Renal cortex interstitium (tissue), 11 donors: ENCODE data around the gene MTR. TPM values are rescaled to one million over a fixed set of nuclear protein-coding genes. Genes with fewer than 3 reads are reported as not detected.
"Not testable (repeated sequence)": the region's sequence is repeated elsewhere in the genome, so short reads cannot be mapped to it uniquely, and the experiment has no call there.

Experiments used
- DNase-seq, 11 donors: peaks; one replicate each; pipeline ENCODE4 v3.0.0-alpha.2; 2013; ENCODE audit warnings: low read depth in 9 of 11, low spot score in 4 of 11; ENCODE audit errors: extremely low read depth in 1 of 11
- polyA plus RNA-seq, 3 donors: library from polyadenylated mRNA; unstranded; fragments of 120-200 nt; gene quantifications; one replicate each; pipeline ENCODE4 v1.2.1, GENCODE V29; 2013; ENCODE audit not compliant: insufficient read length in 3 of 3

Gene MTR
- polyA plus RNA-seq, 3 donors, result 32.1 to 44.7 (median 37.0) TPM

GRCh38 chr1:236851871-236852270, 56.8 kb downstream of the MTR start:
- no peak for DNase-seq

DNA sequence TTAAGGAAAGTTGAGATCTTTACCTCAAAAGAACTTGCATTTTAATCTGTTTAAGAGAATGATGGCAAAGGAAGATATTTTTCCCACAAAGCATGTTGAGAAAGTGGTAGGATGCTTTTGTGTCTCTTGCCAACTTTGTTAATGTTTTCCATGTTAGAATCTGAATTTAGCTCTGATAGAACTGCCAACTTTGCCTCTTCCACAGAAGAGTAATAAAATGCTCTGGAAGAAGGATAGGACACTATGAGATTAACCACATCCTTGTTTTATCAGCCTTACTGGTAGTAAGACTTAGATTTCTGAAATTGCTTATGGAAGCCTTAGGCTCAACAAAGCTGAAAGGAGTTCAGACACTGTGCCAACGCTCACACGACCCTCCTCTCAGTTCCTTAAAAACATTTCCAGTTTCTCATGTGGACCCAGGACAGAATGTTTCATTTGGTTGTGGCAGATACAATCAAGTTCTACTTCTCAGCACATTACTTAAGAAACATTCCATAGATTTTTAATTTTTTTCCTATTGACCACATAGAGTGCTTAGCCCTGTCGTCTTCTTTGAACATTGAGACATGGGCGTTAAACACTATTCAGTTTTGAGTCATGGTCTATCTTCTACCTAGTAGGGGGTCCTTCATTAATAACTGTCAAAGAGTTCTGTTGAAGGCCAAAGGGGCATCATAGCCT, 59.0 kb downstream of the MTR start:
- DNase-seq, result no peak

DNA sequence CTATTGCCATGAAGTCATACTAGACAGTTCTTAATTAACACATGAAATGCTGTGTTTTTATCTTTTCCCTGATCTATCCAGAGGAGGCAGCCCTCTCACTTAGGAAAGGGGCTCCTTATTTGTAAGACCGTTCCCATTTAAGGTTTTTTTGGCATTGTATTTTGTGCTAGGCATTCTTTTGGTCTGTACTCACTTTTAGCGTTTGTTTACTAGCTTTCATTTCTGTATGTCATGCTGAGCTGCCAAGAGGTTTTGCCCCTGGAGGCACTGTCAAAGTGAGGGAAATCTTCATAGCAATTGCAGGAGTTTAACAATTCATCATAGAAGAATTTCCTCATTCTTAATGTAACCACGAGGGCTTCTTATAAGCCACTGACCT, 59.5 kb downstream of the MTR start:
- no peak for DNase-seq

- DNase-seq, result not testable (repeated sequence)
These were observed 61.6 kb downstream of the MTR start for GRCh38 chr1:236856649-236857048.

DNA sequence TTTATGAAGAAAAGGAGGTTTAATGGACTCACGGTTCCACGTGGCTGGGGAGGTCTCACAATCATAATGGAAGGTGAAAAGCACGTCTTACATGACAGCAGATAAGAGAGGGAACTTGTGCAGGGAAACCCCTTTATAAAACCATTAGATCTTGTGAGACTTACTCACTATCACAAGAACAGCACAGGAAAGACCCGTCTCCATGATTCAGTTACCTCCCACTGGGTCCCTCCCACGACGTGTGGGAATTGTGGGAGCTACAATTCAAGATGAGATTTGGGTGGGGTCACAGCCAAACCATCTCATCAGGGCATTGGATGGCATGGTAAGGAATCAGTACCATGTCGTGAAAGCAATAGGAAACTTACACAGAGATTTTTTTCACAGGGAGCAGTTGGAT, 63.1 kb downstream of the MTR start:
- DNase-seq, result no peak

DNA sequence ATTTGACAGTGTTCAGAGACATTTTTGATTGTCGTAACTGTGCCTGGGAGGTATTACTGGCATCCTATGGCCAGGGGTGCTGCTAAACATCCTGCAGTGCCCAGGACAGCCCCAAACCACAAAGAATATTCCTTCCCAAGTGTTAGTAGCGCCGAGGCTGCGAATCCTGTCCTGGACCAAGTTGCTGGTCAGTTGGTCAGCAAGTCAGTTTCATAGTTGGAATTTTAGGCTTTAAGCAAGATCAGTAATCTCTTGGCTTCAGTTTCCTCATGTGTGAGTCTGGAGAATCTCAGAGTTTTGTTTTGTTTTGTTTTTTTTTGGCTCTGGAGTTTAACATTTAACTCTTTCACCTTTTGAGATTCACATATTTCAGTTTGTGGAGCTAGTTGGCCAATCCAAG, 65.0 kb downstream of the MTR start:
- no peak for DNase-seq

DNA sequence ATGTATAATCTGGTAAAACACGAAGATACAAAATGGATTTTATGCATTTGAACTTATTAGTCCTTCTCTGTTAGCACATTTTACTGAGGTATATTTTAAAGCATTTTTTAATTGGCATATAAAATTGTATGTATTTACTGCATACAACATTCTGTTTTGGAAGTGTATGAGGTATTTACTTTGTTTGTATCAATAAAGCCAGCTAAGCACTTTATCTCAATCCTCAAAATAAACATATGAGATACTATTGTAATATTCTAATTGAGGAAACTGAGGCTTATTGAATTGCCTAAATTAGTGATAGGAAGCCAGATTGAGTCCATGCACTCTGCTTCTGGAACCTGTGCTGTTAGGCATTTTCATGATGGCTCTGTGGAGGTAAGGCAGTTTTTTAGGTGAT, 65.6 kb downstream of the MTR start:
- DNase-seq, result no peak

GRCh38 chr1:236861560-236862218, 66.6 kb downstream of the MTR start:
- DNase-seq, result no peak

GRCh38 chr1:236862219-236862591, 67.1 kb downstream of the MTR start:
- no peak for DNase-seq

GRCh38 chr1:236862615-236863211, 67.6 kb downstream of the MTR start:
- peak in 2 of 11 donors; percentile 9 to 33 for DNase-seq

DNA sequence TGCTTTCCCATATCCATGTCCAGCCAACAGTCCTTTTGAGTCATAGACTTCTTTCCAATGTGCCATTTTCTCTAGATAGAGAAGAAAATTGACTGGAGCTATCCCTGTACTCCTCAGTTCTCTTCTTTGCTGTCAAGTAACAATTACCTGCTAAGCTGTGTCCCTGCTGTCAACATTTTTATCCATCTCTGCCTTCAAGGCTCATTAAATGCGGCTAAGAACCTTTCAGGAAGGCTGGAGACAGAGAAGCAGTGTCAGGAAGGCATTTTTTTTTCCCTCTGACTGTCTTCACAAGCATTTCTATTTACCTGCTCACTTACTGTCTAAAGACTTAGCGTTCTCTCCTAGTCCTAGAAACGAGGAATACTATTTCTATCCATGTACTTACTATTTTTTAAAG, 69.1 kb downstream of the MTR start:
- DNase-seq, result peak in 1 of 11 donors; percentile 13

DNA sequence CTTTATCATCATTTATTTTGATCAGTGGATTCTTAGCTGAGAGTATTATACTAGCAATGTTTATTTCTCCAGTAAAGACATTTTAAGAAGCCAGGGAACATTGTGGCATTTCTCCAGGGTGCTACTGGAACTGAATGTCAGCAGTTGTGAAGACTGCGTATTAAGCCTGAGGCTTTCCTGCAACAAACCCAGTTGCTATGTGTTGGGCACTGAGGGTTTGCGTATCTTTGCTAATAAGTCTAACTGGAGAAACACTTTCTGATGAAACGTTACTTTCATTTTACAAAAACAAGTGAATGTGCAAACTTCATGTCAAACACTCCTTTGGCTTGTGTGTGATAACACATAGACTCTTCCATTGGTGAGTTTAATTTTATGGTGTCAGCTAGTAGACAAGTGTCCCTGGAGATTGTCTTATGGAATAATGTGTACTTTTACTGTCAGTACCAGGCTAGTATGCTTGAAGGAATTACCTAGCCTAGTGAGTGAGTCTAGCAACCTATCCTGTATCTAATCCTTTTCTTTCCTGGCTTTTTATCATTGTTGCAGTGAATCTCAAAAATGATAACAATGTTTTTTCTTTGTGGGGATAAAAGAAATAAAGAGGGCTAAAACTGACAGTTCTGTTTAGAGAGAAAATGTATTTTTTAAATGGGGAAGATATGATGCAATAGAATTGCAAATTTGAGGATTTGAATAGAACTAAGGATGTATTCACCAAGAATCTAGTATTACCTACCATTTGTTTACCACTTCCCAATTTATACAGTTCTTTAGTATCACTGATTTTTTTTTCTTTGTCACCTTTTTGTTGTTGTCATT, 70.1 kb downstream of the MTR start:
- DNase-seq, result no peak

GRCh38 chr1:236865818-236866155, 70.7 kb downstream of the MTR start:
- no peak for DNase-seq

- peak in 6 of 11 donors; percentile 20 to 52 (median 32) for DNase-seq
These were observed 73.8 kb downstream of the MTR start for GRCh38 chr1:236868625-236869467.

- DNase-seq, result no peak
These were observed 74.8 kb downstream of the MTR start for GRCh38 chr1:236869911-236870310.

- no peak for DNase-seq
These were observed 75.6 kb downstream of the MTR start for GRCh38 chr1:236870721-236871120.

DNA sequence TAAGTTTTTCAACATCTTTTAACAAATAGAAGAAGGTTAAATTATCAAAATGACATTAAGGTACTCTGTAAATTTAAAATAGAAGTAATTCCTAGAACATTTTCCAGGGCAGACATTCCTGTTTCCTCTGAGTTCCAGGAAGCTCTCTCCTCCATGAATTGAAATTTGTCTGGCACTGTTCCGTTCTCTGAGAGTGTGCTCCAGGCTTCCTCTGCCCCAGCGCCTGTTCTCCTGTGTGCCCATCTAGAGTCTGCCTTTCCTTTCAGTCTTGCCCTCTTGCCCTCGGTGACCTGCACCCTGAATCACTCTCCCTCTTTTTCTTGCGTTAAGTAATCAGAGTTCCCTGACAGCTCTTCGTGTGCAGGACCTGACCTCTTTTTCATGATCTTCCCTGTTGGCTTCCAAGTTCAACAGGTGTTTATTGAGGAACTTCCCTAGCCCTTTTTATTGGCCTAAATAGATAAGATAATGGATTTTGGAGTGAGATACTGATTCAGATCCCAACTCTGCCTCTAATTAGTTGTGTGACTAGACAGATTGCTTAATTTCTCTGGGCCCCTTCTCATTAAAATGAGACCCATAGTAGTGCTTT, 77.1 kb downstream of the MTR start:
- DNase-seq, result no peak

- no peak for DNase-seq
These were observed 80.9 kb downstream of the MTR start for GRCh38 chr1:236875975-236876374.

GRCh38 chr1:236877661-236878060, 82.6 kb downstream of the MTR start:
- no peak for DNase-seq
